ENCODE measurements around the gene COL4A3.
"Not testable (repeated sequence)": the region's sequence is repeated elsewhere in the genome, so short reads cannot be mapped to it uniquely, and the experiment has no call there.

Gene COL4A3

DNA sequence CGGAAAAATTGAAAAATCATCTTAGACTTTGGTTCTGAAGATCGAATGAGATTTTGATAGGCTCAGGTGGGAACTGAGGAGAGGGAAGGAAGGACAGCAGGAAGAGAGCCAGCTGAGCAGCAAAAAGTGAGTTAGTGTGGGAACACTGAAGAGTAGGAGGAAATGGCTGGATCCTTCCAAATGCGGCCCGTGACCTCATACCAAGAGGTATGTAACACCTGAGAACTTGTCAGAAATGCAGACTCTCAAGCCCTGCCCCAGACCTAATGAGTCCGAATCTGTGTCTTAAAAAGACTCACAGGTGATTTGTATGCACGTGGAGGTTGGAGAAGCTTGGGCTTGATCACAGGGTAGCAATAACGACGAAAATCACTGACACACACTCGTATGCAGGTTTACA, 42.0 kb downstream of the COL4A3 start:
- DNase-seq (ENCODE audit: low read depth, low spot score): no peak

DNA sequence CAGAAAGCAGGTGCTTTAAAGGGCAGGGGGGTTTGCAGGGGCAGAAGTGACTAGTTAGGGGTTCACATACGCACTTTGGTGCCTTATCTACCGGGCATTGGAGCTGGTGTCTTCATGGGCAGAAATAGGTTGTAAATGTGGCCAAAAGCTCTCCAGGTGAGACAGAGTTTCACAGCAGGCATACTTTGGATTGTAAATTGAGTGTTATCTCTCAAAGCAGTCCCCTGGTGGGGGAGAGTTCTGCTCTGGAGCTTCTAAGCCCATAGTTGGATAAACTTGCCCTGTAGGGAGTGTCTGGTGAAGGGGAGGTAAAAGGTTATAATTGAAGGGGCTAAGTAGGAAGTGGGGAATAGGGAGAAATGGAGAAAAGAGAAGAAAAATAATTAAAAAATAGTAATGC, 43.1 kb downstream of the COL4A3 start:
- no peak for DNase-seq (ENCODE audit: low read depth, low spot score)

DNA sequence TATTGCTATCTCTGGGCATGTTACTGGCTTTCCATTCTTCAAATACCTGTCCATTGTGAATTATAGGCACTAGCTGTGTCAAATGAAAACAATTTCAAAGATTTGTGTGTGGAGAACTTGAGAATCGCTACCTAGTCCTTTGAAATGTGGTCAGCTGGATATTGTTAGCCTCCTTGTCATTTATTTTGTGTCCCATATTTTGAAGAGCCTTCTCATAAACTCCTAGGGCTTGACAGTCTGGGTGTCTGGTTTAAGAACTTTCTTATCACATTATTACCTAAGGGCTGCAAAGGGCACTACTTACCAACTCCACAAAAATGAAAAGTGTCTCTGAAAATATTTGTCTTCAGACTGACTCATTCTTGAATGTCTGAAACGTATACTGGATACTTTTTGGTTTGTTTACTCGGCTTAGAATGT, 50.2 kb downstream of the COL4A3 start:
- no peak for DNase-seq (ENCODE audit: low read depth, low spot score)

DNA sequence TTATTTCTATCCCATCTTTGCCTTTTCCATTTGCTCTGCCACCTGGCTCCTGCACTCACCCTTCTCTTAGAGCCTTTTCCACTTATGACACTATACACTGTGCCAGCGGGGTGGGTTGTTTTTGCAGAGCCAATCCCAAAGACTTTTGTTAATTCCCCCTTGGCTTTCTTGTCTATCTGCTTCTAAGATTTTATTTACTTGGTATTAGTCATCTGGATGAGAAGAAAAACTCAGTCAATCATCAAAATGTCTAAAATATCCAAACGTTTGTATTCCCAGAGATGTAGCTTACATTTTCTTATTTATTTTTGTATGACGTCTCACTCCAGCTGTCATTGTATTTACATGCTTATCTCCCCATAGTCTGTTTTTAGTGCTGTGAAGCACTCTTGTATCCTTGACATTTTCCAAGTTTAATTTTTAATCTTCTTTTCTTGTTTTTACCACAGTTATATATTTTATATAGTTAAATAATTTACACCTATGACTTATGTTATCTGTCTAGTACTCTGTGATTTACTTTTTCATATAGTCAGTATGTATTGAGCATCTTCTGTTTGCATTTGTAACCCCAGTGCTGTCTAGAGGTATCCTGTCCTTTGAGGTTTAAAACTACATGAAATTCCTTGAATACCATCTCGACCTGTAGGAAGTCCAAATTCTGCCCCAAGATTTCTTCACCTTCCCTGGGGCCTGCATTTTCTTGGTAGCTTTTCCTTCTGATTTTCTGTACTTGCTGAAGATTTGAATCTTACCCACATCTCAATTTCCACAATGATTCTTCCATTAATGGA, 55.1 kb downstream of the COL4A3 start:
- no peak for DNase-seq (ENCODE audit: low read depth, low spot score)

DNA sequence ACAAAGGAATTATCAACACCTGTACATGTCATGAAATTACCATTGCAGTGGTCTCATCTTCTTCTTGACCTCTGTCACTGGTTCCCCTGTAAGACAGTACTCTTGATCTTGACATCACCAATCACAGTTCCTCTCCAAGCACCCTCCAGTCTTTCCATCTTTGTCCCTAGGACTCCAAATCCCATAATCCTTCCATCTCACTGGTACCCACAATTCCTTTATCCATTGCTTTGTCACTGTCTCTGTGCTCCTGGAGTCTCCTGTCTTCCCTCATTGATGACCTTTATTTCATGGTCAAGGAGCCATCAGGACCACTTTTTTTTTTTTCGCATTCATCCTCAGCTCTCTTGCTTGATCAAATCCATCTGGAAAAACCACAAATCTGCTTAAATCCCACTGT, 56.7 kb downstream of the COL4A3 start:
- no peak for DNase-seq (ENCODE audit: low read depth, low spot score)

DNA sequence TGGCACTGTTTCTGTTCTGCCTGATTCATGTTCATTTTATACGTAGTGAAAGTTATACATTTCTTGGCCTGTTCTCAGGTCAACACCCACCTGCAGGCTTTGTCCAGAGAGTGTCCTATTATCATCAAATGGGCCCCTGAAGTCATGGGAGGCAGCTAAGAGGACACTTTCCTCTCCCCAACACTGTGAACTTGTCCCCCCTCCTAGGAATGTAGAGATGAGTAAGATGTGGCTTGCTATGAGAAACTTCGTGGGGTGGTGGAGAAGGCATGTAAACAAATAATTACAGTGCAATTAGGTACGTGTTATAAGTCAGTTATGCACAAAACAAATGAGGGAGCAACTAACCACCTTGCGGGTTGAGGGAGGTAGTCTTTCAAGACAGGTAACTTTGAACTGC, 57.9 kb downstream of the COL4A3 start:
- no peak for DNase-seq (ENCODE audit: low read depth, low spot score)

DNA sequence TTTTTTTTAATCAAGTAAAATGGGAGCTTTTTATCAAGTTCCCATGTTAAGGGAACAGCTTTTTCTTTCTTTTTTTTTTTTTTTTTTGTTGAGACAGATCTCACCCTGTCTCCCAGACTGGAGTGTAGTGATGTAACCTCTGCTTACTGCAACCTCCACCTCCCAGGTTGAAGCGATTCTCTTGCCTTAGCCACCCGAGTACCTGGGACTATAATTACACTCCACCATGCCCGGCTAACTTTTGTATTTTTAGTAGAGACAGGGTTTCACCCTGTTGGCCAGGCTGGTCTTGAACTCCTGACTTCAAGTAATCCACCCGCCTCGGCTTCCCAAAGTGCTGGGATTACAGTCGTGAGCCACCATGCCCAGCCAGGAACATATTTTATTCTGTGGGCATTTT, 61.2 kb downstream of the COL4A3 start:
- DNase-seq (ENCODE audit: low read depth, low spot score): not testable (repeated sequence)

DNA sequence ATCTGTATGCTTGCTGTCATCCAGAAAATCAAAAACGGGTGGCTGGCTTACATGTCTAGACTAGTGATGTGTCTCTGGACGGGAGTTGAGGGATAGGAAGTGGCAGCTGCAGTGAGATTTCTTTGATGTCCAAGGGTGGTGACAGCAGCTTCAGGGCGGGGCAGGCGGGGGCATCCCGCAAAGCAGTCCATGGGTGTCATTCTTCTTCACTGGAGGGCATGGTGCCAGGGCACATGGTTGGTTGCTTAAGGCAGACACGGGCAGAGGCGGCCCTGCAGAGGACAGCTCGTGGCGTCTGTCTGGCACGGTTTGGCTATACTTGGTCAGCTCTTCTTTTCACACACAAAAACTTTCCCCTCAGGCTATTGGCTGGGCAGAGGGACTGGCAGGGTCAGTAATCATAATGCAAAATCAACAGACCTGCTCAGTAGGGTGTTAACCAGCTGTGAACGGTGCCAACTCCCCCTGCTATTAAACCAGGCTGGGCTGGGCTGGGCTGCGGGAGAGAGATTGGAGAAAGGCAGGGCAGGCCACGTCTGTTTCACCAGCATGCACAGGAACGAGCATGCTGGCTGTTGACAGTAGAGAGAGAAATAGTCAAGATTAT, 63.7 kb downstream of the COL4A3 start:
- no peak for DNase-seq (ENCODE audit: low read depth, low spot score)

DNA sequence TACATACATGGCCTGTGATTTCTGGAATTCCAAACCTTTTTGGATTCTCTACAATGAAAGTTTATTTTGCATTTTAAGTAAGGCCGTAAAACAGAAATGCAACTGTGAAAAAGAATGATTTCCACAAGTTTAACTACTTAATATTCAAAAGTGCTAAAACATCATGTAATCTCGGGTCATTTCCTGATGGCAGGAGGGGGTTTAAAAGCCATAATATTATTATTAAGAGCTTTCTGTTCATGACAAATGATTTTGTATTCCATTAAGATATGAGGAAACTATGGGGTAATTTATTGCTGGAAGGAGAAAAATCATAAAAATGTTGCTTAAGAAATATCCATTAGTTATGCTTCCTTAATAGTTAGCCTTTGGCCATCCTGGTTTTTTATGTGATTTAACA, 65.7 kb downstream of the COL4A3 start:
- DNase-seq (ENCODE audit: low read depth, low spot score): no peak

DNA sequence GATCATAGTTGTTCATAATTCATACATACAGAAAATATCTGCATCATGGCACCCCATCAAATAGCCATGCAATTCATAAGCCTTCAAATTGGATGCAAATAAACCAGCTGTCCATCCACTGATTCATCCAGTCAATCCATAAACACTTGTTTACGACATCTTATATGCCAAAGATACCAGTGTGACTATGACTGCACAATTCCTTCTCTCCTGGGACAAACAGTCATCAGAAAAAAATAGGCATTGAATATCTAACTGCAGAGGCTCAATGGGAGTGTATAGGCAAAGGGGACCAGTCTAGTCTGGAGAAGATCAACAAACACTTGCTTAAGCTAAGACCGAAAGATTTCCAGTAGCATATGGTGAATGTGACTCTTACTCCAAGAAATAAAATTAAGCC, 70.0 kb downstream of the COL4A3 start:
- DNase-seq (ENCODE audit: low read depth, low spot score): no peak

DNA sequence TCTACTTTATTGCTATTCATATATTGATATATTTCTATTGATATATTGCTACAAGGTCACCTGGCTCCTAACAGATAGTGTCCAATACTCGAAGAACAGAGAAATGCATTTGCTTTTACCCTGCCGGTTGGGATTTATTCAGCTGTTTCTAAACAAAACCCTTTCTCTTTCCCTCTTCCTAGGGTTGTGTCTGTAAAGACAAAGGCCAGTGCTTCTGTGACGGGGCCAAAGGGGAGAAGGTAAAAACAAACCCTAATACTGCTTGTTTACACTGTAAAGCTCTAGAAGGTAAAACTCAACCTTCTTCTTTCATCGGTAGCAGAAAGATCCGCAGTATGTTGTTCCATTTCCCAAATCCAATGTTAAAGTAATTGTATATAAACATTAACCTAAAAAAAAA, 73.4 kb downstream of the COL4A3 start:
- DNase-seq (ENCODE audit: low read depth, low spot score): no peak

DNA sequence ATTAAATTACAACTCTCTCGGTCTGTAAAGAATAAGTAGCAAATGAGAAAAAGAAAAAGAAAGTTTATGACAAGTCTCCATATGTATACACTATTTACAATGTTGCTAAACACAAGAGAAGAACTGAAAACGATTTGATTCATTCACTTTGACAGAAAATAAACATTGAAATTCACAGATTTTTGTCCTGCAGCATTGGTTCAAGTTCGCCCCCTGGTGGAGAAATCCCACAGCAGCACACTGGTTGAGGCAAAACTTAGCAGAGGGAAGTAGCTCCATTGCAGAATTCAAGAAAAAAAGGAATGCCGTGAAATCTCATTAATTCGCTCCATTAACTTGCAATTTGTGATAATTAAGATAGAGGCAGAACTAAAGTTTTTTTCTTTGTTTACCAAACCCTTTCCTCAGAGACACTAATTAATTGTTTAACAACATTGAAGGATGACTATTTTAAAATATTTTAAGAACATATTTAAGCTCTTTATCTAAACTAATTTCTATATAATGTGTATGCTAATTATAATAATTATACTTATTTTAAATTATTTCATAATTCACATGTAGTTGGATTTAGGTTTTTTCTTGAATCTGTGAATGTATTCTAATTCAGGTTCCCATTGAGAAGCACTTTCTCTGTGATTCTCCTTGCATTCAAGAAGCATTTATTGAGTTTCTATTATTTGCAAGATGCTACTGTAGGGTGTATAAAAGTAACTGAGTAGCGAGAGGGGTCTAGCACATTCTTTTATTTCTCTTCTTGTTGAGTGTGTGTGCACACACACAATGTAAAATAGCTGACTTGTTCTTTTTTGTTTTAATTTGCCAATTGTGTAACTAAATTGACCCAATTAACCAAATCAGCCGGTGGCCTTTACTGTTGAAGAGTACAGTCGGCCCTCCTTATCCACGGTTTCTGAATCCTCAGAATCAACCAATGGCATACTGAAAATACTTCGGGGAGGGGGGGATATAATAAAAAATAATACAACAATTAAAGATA, 74.1 kb downstream of the COL4A3 start:
- DNase-seq (ENCODE audit: low read depth, low spot score): no peak

DNA sequence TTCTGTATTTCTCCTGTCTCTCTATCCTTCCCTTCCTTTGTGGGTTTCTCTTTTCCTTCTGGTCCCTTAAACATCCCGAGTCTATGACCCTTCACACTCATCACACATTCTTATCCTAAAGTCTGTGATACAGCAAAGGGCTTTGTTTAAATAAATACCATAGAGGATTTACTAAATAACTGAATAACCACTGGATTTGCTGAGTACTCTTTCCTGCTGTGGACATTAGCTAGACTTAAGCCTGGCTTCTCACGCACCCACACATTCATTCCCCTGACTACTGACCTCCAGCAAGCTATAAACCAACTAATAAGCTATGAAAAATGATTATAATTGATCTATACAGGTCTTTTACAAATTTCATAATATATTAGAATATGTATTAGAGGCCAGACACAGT, 76.6 kb downstream of the COL4A3 start:
- DNase-seq (ENCODE audit: low read depth, low spot score): no peak

DNA sequence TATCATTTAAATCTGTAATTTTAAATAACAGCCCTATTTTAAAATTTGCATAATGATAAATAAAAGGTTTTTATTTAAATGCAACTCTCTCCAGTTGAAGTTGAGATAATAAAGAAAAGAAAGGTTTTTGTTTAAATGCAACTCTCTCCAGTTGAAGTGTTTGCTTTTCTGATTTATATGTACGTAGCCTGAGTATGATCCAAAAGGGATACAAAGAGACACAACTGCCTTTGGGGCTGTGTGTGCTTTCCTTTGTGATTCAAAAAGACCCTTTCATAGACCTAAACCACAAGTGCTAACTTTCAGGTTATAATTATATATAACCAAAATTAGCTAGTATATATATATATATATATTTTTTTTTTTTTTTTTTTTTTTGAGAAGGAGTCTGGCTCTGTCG, 84.5 kb downstream of the COL4A3 start:
- DNase-seq (ENCODE audit: low read depth, low spot score): no peak

DNA sequence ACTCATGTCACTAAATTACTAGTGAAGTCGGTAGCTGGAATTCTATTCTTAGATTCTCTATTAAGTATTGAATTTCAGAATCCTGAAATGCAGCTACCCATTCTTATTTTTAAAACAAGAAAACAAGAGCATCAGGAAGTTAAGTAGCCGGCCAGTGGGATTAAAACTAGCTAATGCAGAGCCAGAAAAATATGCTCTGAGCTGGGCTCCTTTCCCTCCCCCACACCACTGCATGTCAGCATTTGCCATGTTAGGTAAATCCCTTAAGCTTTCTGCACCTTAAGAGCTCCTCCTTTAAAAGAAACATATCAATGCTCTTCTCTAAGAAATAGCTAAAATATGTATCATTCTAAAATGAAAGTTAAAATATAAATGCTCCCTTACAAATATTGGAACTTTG, 88.4 kb downstream of the COL4A3 start:
- DNase-seq (ENCODE audit: low read depth, low spot score): no peak

DNA sequence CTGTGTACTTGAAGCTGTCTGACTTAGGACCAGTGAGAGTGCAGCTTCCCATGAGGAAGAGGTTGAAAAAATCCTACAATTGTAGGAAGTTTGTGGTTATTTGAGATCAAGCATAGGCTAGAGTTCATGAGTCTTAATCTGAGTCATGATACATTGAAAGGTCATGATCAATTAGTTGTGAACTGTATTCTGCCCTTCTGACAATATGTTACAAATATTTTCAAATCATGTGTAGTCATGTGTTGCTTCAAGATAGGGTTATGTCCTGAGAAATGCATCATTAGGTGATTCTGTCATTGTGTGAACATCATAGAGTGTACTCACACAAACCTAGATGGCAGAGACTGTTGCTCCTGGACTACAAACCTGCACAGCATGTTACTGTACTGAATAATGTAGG, 92.2 kb downstream of the COL4A3 start:
- no peak for DNase-seq (ENCODE audit: low read depth, low spot score)

DNA sequence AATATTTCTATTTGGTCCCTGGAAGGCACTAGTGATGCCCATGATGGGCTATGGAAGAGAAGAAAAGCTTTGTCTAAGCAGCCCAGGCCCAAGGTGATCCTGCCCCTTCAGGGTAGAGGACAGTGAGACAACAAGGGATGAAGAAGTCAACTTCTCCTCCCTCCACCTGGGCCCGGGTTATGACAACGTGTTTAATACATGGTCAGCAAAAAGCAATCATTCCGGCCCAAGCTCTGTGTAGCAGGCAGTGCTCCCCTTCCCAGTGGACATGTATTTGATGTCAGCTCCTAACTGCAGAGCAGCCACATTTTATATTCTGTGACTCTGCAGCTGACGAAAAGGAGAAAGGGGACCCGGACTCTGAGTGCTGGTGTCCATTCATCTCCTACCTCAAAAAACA, 93.4 kb downstream of the COL4A3 start:
- DNase-seq (ENCODE audit: low read depth, low spot score): no peak

DNA sequence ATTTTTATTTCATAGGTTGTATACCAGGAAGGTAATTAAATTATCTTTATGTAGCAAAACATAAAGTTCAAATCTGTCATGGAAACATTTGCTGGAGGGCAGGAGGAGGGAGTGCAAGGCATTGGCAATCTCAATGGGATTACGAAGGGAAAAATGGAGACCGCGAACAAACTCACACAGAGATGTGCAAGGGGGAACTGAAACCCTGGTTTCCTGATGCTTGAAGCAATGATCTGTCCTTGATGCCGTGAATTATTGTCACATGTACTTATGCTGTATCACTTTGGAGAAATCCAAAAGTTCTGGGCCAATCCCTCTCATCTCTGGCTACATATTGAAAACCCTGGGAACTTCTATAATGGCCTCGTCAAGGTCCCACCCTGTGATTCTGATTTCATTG, 95.6 kb downstream of the COL4A3 start:
- DNase-seq (ENCODE audit: low read depth, low spot score): no peak

DNA sequence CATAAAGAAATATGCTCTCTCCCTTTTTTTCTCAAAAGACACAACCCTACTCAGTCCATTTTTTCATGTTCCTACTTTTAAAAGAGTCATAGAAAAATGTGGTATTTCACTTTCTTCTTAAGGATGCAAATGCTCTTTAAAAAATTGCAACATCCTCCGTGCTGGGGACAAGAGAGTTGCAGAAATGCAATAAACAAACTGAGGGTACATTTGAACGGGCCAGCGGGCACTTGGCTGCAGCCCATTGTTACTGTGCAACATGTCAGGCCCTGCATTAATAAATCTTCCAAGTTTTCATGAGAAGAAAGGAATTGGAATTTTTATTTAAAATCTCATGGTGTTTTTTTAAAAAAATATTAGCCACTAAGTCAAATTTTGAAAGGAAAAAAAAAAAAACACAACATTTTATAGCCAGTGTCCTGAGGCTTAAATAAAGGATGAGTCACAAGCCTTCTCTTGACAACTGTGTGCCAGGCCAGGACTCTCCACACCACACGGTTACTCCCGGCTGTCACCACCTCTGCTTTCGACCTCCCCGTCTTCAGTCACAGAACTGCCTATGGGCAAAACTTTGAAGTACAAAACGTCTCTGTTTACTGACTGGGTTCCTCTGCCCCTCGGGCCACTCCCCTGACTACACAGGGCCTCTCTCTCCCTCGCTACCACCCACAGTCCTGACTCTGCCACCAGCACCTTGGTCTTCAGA, 103.1 kb downstream of the COL4A3 start:
- no peak for DNase-seq (ENCODE audit: low read depth, low spot score)

DNA sequence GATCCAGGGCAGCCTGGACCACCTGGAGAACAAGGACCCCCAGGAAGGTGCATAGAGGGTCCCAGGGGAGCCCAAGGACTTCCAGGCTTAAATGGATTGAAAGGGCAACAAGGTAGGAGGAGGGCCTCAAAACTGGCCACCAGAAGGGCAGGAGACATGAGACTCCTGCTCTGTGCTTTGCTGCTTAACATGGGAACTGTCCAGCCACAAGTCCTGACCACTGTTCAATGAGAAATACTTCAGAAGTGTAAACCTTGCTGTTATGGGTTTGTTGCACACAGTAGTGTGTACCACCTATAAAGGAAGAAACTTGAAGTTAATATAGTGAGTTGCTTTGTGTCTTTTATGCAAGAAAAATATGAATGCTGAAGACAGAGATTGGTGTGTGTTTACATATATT, 116.5 kb downstream of the COL4A3 start:
- no peak for DNase-seq (ENCODE audit: low read depth, low spot score)

DNA sequence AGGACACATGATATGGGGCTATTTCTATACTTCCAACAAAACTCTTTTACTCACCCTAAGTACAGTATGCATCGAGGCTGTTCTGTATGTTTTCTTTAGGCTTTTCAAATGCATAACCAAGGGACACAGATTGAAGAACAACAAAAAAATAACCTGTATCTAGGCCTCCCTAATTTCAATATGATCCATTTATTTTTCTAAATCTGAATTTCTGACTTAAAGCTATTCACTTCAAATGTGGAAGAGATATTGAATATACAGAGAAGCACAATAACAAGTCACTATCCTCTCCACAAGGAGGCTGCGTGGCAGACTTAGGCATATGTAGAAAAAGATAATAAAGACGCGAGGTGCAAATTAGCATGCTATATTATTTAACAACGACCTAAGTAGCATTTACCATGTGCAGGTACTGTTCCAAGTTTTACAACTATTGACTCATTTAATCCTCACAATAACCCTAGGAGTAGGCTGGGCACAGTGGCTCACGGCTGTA, 121.4 kb downstream of the COL4A3 start:
- no peak for DNase-seq (ENCODE audit: low read depth, low spot score)

DNA sequence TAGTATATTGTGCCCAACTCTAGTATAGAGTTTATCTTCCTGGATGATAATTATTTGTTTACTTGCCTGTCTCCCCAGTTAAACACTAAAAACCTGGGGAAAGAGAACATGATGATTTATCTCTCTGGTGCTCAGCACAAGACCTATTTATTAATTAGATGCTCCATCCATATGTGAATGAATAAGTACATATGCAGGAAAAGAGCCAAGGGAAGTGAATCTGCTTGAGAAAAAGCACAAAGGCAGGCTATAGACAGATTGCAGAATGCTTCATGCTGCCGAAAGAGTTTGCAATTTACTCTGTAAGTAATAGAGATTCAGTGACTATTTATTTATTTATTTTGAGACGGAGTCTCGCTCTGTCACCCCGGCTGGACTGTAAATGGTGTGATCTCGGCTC, 123.3 kb downstream of the COL4A3 start:
- no peak for DNase-seq (ENCODE audit: low read depth, low spot score)

Data from iPS DF 19.7 (cell line).